Aorta (tissue), 5 donors: ENCODE data around the gene AKAP13. TPM values are rescaled to one million over a fixed set of nuclear protein-coding genes. Genes with fewer than 3 reads are reported as not detected.
A peak's percentile ranks its signal among the peaks of the same experiment; 100 is the strongest.

Source experiments
- ATAC-seq: fragments of 200-7000 bp; cut with Tn5 transposase; one replicate; pipeline ENCODE4 v1.9.1; 2022; ENCODE audit warnings: moderate library complexity; ENCODE audit not compliant: low FRiP score
- DNase-seq, 2 donors: peaks; one replicate each; pipeline ENCODE4 v3.0.0-alpha.2; 2020
- H3K27ac ChIP-seq, 2 donors: one replicate each; pipeline ENCODE4 v1.5.1; 2013; ENCODE audit warnings: low read length in 2 of 2, mild to moderate bottlenecking in 2 of 2, moderate library complexity in 2 of 2, control low read depth in 1 of 2, inconsistent platforms in 1 of 2, low read depth in 1 of 2
- H3K27me3 ChIP-seq, 2 donors: one replicate each; pipeline ENCODE4 v1.6.1; 2013; ENCODE audit warnings: control low read depth in 1 of 2, low read length in 1 of 2, mild to moderate bottlenecking in 1 of 2, moderate library complexity in 1 of 2; ENCODE audit not compliant: insufficient read depth in 2 of 2, control insufficient read depth in 1 of 2
- H3K36me3 ChIP-seq, 2 donors: one replicate each; pipeline ENCODE4 v1.6.1; 2013; ENCODE audit warnings: control low read depth in 1 of 2, low read length in 1 of 2, mild to moderate bottlenecking in 1 of 2; ENCODE audit not compliant: insufficient read depth in 2 of 2, control insufficient read depth in 1 of 2
- H3K4me1 ChIP-seq, 2 donors: one replicate each; pipeline ENCODE4 v1.6.1; 2013; ENCODE audit warnings: low read length in 2 of 2, control low read depth in 1 of 2, mild to moderate bottlenecking in 1 of 2, moderate library complexity in 1 of 2; ENCODE audit not compliant: insufficient read depth in 2 of 2, control insufficient read depth in 1 of 2
- H3K4me3 ChIP-seq, 2 donors: one replicate each; pipeline ENCODE4 v1.5.1; 2013; ENCODE audit warnings: low read length in 2 of 2, control low read depth in 1 of 2, mild to moderate bottlenecking in 1 of 2
- H3K9me3 ChIP-seq: one replicate; pipeline ENCODE4 v1.6.1; 2013; ENCODE audit warnings: mild to moderate bottlenecking, low read length; ENCODE audit not compliant: control insufficient read depth
- WGBS, 2 donors: extraction: QIAGEN DNeasy Blood & Tissue Kit; methylation state at CpG; one replicate each; pipeline ENCODE4 v1.1.7; 2013; 5-methylcytosine and 5-hydroxymethylcytosine counted together
- intact Hi-C, 2 donors: fragments of 100-400 bp; cut with DNase I; formaldehyde crosslinking; loops; one replicate each; pipeline versions ENCODE4 v1.14.2 to v1.15.0; 2022
- polyA plus RNA-seq, 2 donors: library from polyadenylated mRNA; stranded (reverse); fragments of 200-250 nt; gene quantifications; one replicate each; pipeline ENCODE4 v1.2.3, GENCODE V29; 2013
- total RNA-seq, 2 donors: library from RNA; stranded (reverse); fragmentation: NEBNext Ultra II Directional; extraction: Animal tissue kit (Norgen Biotek cat#: 25700); gene quantifications; one replicate each; pipeline ENCODE4 v1.2.1, GENCODE V29; 2021
- donor health status: healthy with polysubstance abuse.
- donor health status: Bipolar disorder and iron deficiency.
- donor health status: DM: no; HTN: no; CAD: no.
- donor health status: DM: no; HTN: no; CAD: no.
- donor health status: DM: yes; HTN: yes; CAD: no.

The AKAP13 gene
- total and polyA plus RNA-seq, 4 donors: 29.6 to 267 (median 138) TPM

- no peak overlapping the region for H3K27ac ChIP-seq
- no peaks in the 10 kb centered on the region for H3K9me3 ChIP-seq
- intact Hi-C loops: no loop called here
- no peak overlapping the region for H3K4me3 ChIP-seq
- DNase-seq: peak in 1 of 2 donors; percentile 59
- H3K4me1 ChIP-seq: no peaks in the 10 kb centered on the region
- no peaks in the 10 kb centered on the region for H3K27me3 ChIP-seq
- no peaks in the 10 kb centered on the region for H3K36me3 ChIP-seq
- 94 to 95% methylated on average over 4 of the region's 4 CpGs for WGBS, 2 donors
- ATAC-seq: no peak
Measured at GRCh38 chr15:85755942-85756341, 375.5 kb downstream of the AKAP13 start.

- no peaks in the 10 kb centered on the region for H3K27me3 ChIP-seq
- 94 to 98% methylated on average over 9 of the region's 9 CpGs for WGBS, 2 donors
- ATAC-seq: no peak
- intact Hi-C loops: no loop called here
- no peak overlapping the region for H3K27ac ChIP-seq
- no peaks in the 10 kb centered on the region for H3K4me1 ChIP-seq
- H3K9me3 ChIP-seq: no peaks in the 10 kb centered on the region
- DNase-seq: peak in 1 of 2 donors; percentile 77
- H3K4me3 ChIP-seq: no peak overlapping the region
- H3K36me3 ChIP-seq: no peaks in the 10 kb centered on the region
Measured at GRCh38 chr15:85756411-85757072, 376.1 kb downstream of the AKAP13 start.

GRCh38 chr15:85757073-85757938 is 376.9 kb downstream of the AKAP13 start:
- peak in 1 of 2 donors; percentile 56 for DNase-seq
- Histone ChIP-seq H3K27me3 (no peaks in the 10 kb centered on the region), H3K9me3 (no peaks in the 10 kb centered on the region), H3K4me3 (no peak overlapping the region), H3K4me1 (no peaks in the 10 kb centered on the region), H3K27ac (no peak overlapping the region), H3K36me3 (no peaks in the 10 kb centered on the region)
- intact Hi-C loops: no loop called here
- WGBS, 2 donors: 90 to 94% methylated on average over 13 of the region's 13 CpGs
- no peak for ATAC-seq

GRCh38 chr15:85757939-85758654 is 377.7 kb downstream of the AKAP13 start:
- Histone ChIP-seq H3K4me1 (no peaks in the 10 kb centered on the region), H3K27ac (no peak overlapping the region), H3K27me3 (no peaks in the 10 kb centered on the region), H3K36me3 (no peaks in the 10 kb centered on the region), H3K9me3 (no peaks in the 10 kb centered on the region), H3K4me3 (no peak overlapping the region)
- intact Hi-C loops: no loop called here
- ATAC-seq (no peak), DNase-seq (peak in 1 of 2 donors; percentile 58)
- 96% methylated on average over 17 of the region's 17 CpGs for WGBS, 2 donors

- no peaks in the 10 kb centered on the region for H3K36me3 ChIP-seq
- no peak overlapping the region for H3K4me3 ChIP-seq
- WGBS, 2 donors: 98 to 99% methylated on average over 21 of the region's 21 CpGs
- no peaks in the 10 kb centered on the region for H3K4me1 ChIP-seq
- intact Hi-C loops: no loop called here
- no peaks in the 10 kb centered on the region for H3K27me3 ChIP-seq
- DNase-seq (peak in 1 of 2 donors; percentile 64), ATAC-seq (no peak)
- H3K9me3 ChIP-seq: no peaks in the 10 kb centered on the region
- no peak overlapping the region for H3K27ac ChIP-seq
Measured at GRCh38 chr15:85758655-85758978, 378.2 kb downstream of the AKAP13 start.

GRCh38 chr15:85759376-85759775 is 379.0 kb downstream of the AKAP13 start:
- Histone ChIP-seq H3K27me3 (no peaks in the 10 kb centered on the region), H3K4me3 (no peak overlapping the region), H3K4me1 (no peaks in the 10 kb centered on the region), H3K36me3 (no peaks in the 10 kb centered on the region), H3K9me3 (no peaks in the 10 kb centered on the region), H3K27ac (no peak overlapping the region)
- peak in 1 of 2 donors; percentile 79 for DNase-seq
- WGBS, 2 donors: 33 to 44% methylated on average over 12 to 13 of the region's 13 CpGs
- intact Hi-C loops: no loop called here
- ATAC-seq: no peak

GRCh38 chr15:85760049-85760448 is 379.6 kb downstream of the AKAP13 start:
- Histone ChIP-seq H3K27ac (no peak overlapping the region), H3K4me3 (no peak overlapping the region), H3K27me3 (no peaks in the 10 kb centered on the region), H3K9me3 (no peaks in the 10 kb centered on the region), H3K36me3 (no peaks in the 10 kb centered on the region), H3K4me1 (peaks cover 0 to 2% of the 10 kb centered on the region in 2 donors)
- intact Hi-C loops: no loop called here
- WGBS, 2 donors: 95 to 96% methylated on average over 6 of the region's 6 CpGs
- DNase-seq (peak in 1 of 2 donors; percentile 50), ATAC-seq (no peak)

GRCh38 chr15:85760531-85761371 is 380.3 kb downstream of the AKAP13 start:
- Histone ChIP-seq H3K27ac (no peak overlapping the region), H3K4me3 (no peak overlapping the region), H3K36me3 (no peaks in the 10 kb centered on the region), H3K9me3 (no peaks in the 10 kb centered on the region), H3K27me3 (no peaks in the 10 kb centered on the region), H3K4me1 (peaks cover 0 to 2% of the 10 kb centered on the region in 2 donors)
- ATAC-seq (no peak), DNase-seq (peak in 1 of 2 donors; percentile 57)
- intact Hi-C loops: no loop called here
- 95 to 97% methylated on average over 28 of the region's 28 CpGs for WGBS, 2 donors
